HepG2 (cell line): ENCODE data around the gene MAB21L4. TPM values are rescaled to one million over a fixed set of nuclear protein-coding genes. Genes with fewer than 3 reads are reported as not detected.
A peak's percentile ranks its signal among the peaks of the same experiment; 100 is the strongest.

ENCODE experiments used
- AGO1 ChIP-seq: fragments of 200-400 bp; formaldehyde crosslinking; IDR thresholded peaks from 2 replicates; pipeline ENCODE4 v1.6.1; 2017; ENCODE audit warnings: mild to moderate bottlenecking, low read depth, low read length, moderate library complexity; ENCODE audit not compliant: poor library complexity, severe bottlenecking
- ATF1 ChIP-seq: IDR thresholded peaks from 2 replicates; pipeline ENCODE4 v1.6.1; 2016; ENCODE audit warnings: mild to moderate bottlenecking, control low read depth
- CENPBD1 ChIP-seq: sonication (generic); formaldehyde crosslinking; IDR thresholded peaks from 2 replicates; pipeline ENCODE4 v1.8.0; 2022; ENCODE audit warnings: missing genetic modification reagents, low read depth, mild to moderate bottlenecking, borderline replicate concordance
- CHD2 ChIP-seq: IDR thresholded peaks from 2 replicates; pipeline ENCODE4 v1.6.1; 2011; ENCODE audit warnings: low read depth, low read length, improper control_type of control experiment
- HOMEZ ChIP-seq: IDR thresholded peaks from 2 replicates; pipeline ENCODE4 v1.6.1; 2016; ENCODE audit warnings: low read depth
- ISX ChIP-seq: sonication (generic); formaldehyde crosslinking; conservative IDR thresholded peaks from 2 replicates; pipeline ENCODE4 v1.5.0; 2020; ENCODE audit warnings: missing genetic modification reagents
- KDM5A ChIP-seq: fragments of 200-600 bp; sonication (generic); IDR thresholded peaks from 2 replicates; pipeline ENCODE4 v1.7.0; 2018; ENCODE audit warnings: antibody characterized with exemption, mild to moderate bottlenecking, low read length, borderline replicate concordance
- MTF2 ChIP-seq: sonication (generic); formaldehyde crosslinking; IDR thresholded peaks from 2 replicates; pipeline ENCODE4 v1.5.0; 2020; ENCODE audit warnings: missing genetic modification reagents, borderline replicate concordance
- NBN ChIP-seq: fragments of 450-650 bp; conservative IDR thresholded peaks from 2 replicates; pipeline ENCODE4 v1.6.1; 2017
- RARA ChIP-seq: IDR thresholded peaks from 2 replicates; pipeline ENCODE4 v1.6.1; 2016; ENCODE audit warnings: missing genetic modification reagents, missing compliant biosample characterization
- RERE ChIP-seq: IDR thresholded peaks from 2 replicates; pipeline ENCODE4 v1.6.1; 2016; ENCODE audit warnings: low read depth, missing genetic modification reagents, missing compliant biosample characterization
- RFX1 ChIP-seq: fragments of 450-650 bp; IDR thresholded peaks from 2 replicates; pipeline ENCODE4 v1.6.1; 2017
- SMAD1 ChIP-seq: sonication (generic); formaldehyde crosslinking; IDR thresholded peaks from 2 replicates; pipeline ENCODE4 v1.4.0; 2020; ENCODE audit warnings: missing genetic modification reagents, low read depth, mild to moderate bottlenecking, borderline replicate concordance
- SP1 ChIP-seq, 2 experiments: fragments of 450-650 bp in 1 of 2; sonication (generic) in 1 of 2; formaldehyde crosslinking in 1 of 2; IDR thresholded peaks; 2 replicates each; pipeline versions ENCODE4 v1.4.0 to v1.6.1; 2016 to 2020; ENCODE audit warnings: missing genetic modification reagents in 1 of 2
- ZFP36L1 ChIP-seq: sonication (generic); formaldehyde crosslinking; IDR thresholded peaks from 2 replicates; pipeline ENCODE4 v1.8.0; 2022; ENCODE audit warnings: mild to moderate bottlenecking, missing genetic modification reagents, moderate library complexity
- ZNF275 ChIP-seq: sonication (generic); formaldehyde crosslinking; IDR thresholded peaks from 2 replicates; pipeline ENCODE4 v1.8.0; 2022; ENCODE audit warnings: missing genetic modification reagents, mild to moderate bottlenecking, inconsistent platforms, borderline replicate concordance
- ZNF317 ChIP-seq: sonication (generic); formaldehyde crosslinking; IDR thresholded peaks from 2 replicates; pipeline ENCODE4 v1.5.0; 2020; ENCODE audit warnings: mild to moderate bottlenecking, missing genetic modification reagents
- ZNF354B ChIP-seq: sonication (generic); formaldehyde crosslinking; IDR thresholded peaks from 2 replicates; pipeline ENCODE4 v1.8.0; 2022; ENCODE audit warnings: mild to moderate bottlenecking, missing genetic modification reagents
- ZNF616 ChIP-seq: sonication (generic); formaldehyde crosslinking; IDR thresholded peaks from 2 replicates; pipeline ENCODE4 v1.5.0; 2020; ENCODE audit warnings: low read depth, mild to moderate bottlenecking, missing genetic modification reagents
- ZNF678 ChIP-seq: sonication (generic); formaldehyde crosslinking; IDR thresholded peaks from 2 replicates; pipeline ENCODE4 v1.4.0; 2020; ENCODE audit warnings: mild to moderate bottlenecking, missing genetic modification reagents
- polyA plus RNA-seq, 8 experiments: library from polyadenylated mRNA; depleted of rRNA in 3 of 8; stranded (reverse) in 7 of 8; unstranded in 1 of 8; fragments of >200 nt; fragmentation: Illumina TruSeq in 4 of 8; extraction: Trizol in 4 of 8; gene quantifications; 2 replicates each; pipeline versions ENCODE4 v1.2.1 to v1.2.3, GENCODE V29; 2011 to 2016; ENCODE audit warnings: low read depth in 4 of 8, missing spikeins in 1 of 8, mixed read lengths in 1 of 8; ENCODE audit not compliant: insufficient read depth in 1 of 8
- total RNA-seq, 5 experiments: library from RNA; depleted of rRNA; stranded (reverse); fragments of >200 nt; fragmentation: Illumina TruSeq; extraction: Trizol; gene quantifications; 2 replicates each; pipeline ENCODE4 v1.2.3, GENCODE V29; 2016; ENCODE audit warnings: low read depth in 1 of 5

MAB21L4 gene
- total and polyA plus RNA-seq, 2 of the 13 experiments (the other 11 are each of a cell fraction or from before 2014, with no cell fraction given): 3.0 to 14.0 TPM

GRCh38 chr2:240851078-240851991 is 44.6 kb downstream of the MAB21L4 start (continued):
- TF ChIP-seq HOMEZ (CRISPR knock-in tag) (no peak), KDM5A (no peak), ZNF275 (CRISPR knock-in tag) (no peak), ZNF354B (CRISPR knock-in tag) (no peak), RARA (CRISPR knock-in tag) (0 out of 2 replicates have a peak, but pooled peaks have one; percentile 21), ISX (CRISPR knock-in tag) (no peak), CENPBD1 (CRISPR knock-in tag) (no peak), RFX1 (no peak), SP1 (IDR thresholded peaks at IDR 0.05) (no peak), SP1 (CRISPR knock-in tag; IDR thresholded peaks at IDR 0.05) (peak; percentile 26; the same call in 1 of the 2 replicates), NBN (no peak), ZFP36L1 (CRISPR knock-in tag) (no peak), MTF2 (CRISPR knock-in tag) (peak; percentile 57; the same call in 1 of the 2 replicates), RERE (CRISPR knock-in tag) (no peak), ZNF317 (CRISPR knock-in tag) (no peak), AGO1 (peak; percentile 56), CHD2 (no peak; the same call in 1 of the 2 replicates), ZNF616 (CRISPR knock-in tag) (no peak), SMAD1 (CRISPR knock-in tag) (peak; percentile 81; the same call in 1 of the 2 replicates), ATF1 (CRISPR knock-in tag) (no peak), ZNF678 (no peak)
